Measurements from ENCODE around the gene TBL1X. TPM values are rescaled to one million over a fixed set of nuclear protein-coding genes. Genes with fewer than 3 reads are reported as not detected.
"Not testable (repeated sequence)": the region's sequence is repeated elsewhere in the genome, so short reads cannot be mapped to it uniquely, and the experiment has no call there.

The TBL1X gene
- total RNA-seq, 3 donors from 2014 or later, result 18.6 to 24.6 (median 20.0) TPM

GRCh38 chrX:9467146-9467545, 2.3 kb downstream of the TBL1X start:
- DNase-seq (ENCODE audit: low spot score in 2 of 2), result no peak
- H3K4me1 ChIP-seq, result peaks cover 0 to 3% of the 10 kb centered on the region in 2 donors
- H3K36me3 ChIP-seq, result no peaks in the 10 kb centered on the region
- TF ChIP-seq POLR2AphosphoS5 (IDR thresholded peaks at IDR 0.05), result no peak
- no peak for TF ChIP-seq CTCF (IDR thresholded peaks at IDR 0.05)
- TF ChIP-seq POLR2A (IDR thresholded peaks at IDR 0.05), result no peak
- intact Hi-C loops (cut with DNase I; ENCODE audit: low total_unique reads), result no loop called here
- peaks cover 0 to 30% of the 10 kb centered on the region in 2 donors for H3K27me3 ChIP-seq
- H3K9me3 ChIP-seq, result no peaks in the 10 kb centered on the region
- no peak overlapping the region for H3K27ac ChIP-seq
- H3K4me3 ChIP-seq, result peak overlapping the region in 1 of 3 donors; percentile 25

GRCh38 chrX:9467751-9468150, 2.9 kb downstream of the TBL1X start:
- no peak overlapping the region for H3K27ac ChIP-seq
- TF ChIP-seq CTCF (IDR thresholded peaks at IDR 0.05) (no peak), POLR2AphosphoS5 (IDR thresholded peaks at IDR 0.05) (no peak)
- DNase-seq (ENCODE audit: low spot score in 2 of 2), result no peak
- no peak overlapping the region for H3K4me3 ChIP-seq
- H3K4me1 ChIP-seq, result peaks cover 0 to 3% of the 10 kb centered on the region in 2 donors
- peaks cover 0 to 30% of the 10 kb centered on the region in 2 donors for H3K27me3 ChIP-seq
- intact Hi-C loops (cut with DNase I; ENCODE audit: low total_unique reads), result no loop called here
- no peaks in the 10 kb centered on the region for H3K9me3 ChIP-seq
- no peaks in the 10 kb centered on the region for H3K36me3 ChIP-seq

GRCh38 chrX:9471571-9471985, 6.7 kb downstream of the TBL1X start:
- intact Hi-C loops (cut with DNase I; ENCODE audit: low total_unique reads), result no loop called here

GRCh38 chrX:9473708-9474107, 8.8 kb downstream of the TBL1X start:
- Histone ChIP-seq H3K27ac (no peak overlapping the region), H3K4me1 (no peaks in the 10 kb centered on the region), H3K36me3 (no peaks in the 10 kb centered on the region), H3K9me3 (no peaks in the 10 kb centered on the region), H3K4me3 (no peak overlapping the region), H3K27me3 (peaks cover 0 to 12% of the 10 kb centered on the region in 2 donors)
- intact Hi-C loops (cut with DNase I; ENCODE audit: low total_unique reads), result no loop called here
- DNase-seq (ENCODE audit: low spot score in 2 of 2), result no peak
- no peak for TF ChIP-seq POLR2AphosphoS5 (IDR thresholded peaks at IDR 0.05)
- TF ChIP-seq POLR2A (IDR thresholded peaks at IDR 0.05), result no peak
- TF ChIP-seq CTCF (IDR thresholded peaks at IDR 0.05), result no peak

More at GRCh38 chrX:9471571-9471985, 6.7 kb downstream of the TBL1X start:
- Histone ChIP-seq H3K27me3 (peaks cover 0 to 19% of the 10 kb centered on the region in 2 donors), H3K27ac (no peak overlapping the region), H3K9me3 (no peaks in the 10 kb centered on the region), H3K4me3 (no peak overlapping the region), H3K36me3 (no peaks in the 10 kb centered on the region), H3K4me1 (peaks cover 0 to 3% of the 10 kb centered on the region in 2 donors)
- TF ChIP-seq POLR2A (IDR thresholded peaks at IDR 0.05) (no peak), CTCF (IDR thresholded peaks at IDR 0.05) (no peak), POLR2AphosphoS5 (IDR thresholded peaks at IDR 0.05) (no peak)
- DNase-seq (ENCODE audit: low spot score in 2 of 2), result no peak

- H3K4me1 ChIP-seq; H3K27me3 ChIP-seq; H3K27ac ChIP-seq; H3K4me3 ChIP-seq; H3K36me3 ChIP-seq; intact Hi-C loops (cut with DNase I; ENCODE audit: low total_unique reads); DNase-seq (ENCODE audit: low spot score in 2 of 2); H3K9me3 ChIP-seq: not testable (repeated sequence)
Measured at GRCh38 chrX:9475417-9475816, 10.6 kb downstream of the TBL1X start.

- H3K27ac ChIP-seq, result no peak overlapping the region
- H3K4me1 ChIP-seq, result no peaks in the 10 kb centered on the region
- intact Hi-C loops (cut with DNase I; ENCODE audit: low total_unique reads), result no loop called here
- no peaks in the 10 kb centered on the region for H3K36me3 ChIP-seq
- no peak for DNase-seq (ENCODE audit: low spot score in 2 of 2)
- H3K4me3 ChIP-seq, result no peak overlapping the region
- TF ChIP-seq CTCF (IDR thresholded peaks at IDR 0.05) (no peak), POLR2AphosphoS5 (IDR thresholded peaks at IDR 0.05) (no peak), POLR2A (IDR thresholded peaks at IDR 0.05) (no peak)
- peaks cover 0 to 10% of the 10 kb centered on the region in 2 donors for H3K27me3 ChIP-seq
- H3K9me3 ChIP-seq, result peaks cover 0 to 4% of the 10 kb centered on the region in 2 donors
Measured at GRCh38 chrX:9475984-9476383, 11.1 kb downstream of the TBL1X start.

Data from breast epithelium (tissue), 4 donors.